NCI-H2196 (cell line): ENCODE measurements around the gene DAGLA.

Experiments used
- DNase-seq: peaks from one replicate; lab custom pipeline; 2025; ENCODE audit not compliant: unreplicated experiment; lab: John Stamatoyannopoulos, UW

Gene DAGLA

DNA sequence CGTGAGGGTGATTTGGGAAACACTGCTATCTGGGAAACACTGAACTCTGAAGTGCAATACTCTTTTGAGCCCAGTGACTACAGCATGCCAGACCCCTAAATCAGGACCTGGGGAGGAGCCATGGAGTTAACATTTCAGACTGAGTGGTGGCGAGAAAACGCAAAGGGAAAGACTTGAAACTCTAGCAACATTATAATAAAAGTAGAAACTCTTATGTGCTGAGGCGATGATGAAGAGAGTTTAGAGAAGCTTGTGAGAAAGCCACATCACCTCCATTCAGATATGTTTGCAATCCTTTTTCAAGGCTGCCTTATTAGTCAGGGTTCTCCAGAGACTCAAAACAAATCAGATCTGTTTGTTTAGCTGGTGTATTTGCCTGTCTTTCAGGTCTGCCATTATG, 114.4 kb downstream of the DAGLA start:
- no peak for DNase-seq

DNA sequence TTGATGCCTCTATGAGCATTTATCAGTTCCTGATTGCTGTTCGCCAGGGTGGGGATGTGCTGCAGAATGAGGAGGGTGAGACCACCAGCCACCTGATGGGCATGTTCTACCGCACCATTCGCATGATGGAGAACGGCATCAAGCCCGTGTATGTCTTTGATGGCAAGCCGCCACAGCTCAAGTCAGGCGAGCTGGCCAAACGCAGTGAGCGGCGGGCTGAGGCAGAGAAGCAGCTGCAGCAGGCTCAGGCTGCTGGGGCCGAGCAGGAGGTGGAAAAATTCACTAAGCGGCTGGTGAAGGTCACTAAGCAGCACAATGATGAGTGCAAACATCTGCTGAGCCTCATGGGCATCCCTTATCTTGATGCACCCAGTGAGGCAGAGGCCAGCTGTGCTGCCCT, 115.3 kb downstream of the DAGLA start:
- no peak for DNase-seq

DNA sequence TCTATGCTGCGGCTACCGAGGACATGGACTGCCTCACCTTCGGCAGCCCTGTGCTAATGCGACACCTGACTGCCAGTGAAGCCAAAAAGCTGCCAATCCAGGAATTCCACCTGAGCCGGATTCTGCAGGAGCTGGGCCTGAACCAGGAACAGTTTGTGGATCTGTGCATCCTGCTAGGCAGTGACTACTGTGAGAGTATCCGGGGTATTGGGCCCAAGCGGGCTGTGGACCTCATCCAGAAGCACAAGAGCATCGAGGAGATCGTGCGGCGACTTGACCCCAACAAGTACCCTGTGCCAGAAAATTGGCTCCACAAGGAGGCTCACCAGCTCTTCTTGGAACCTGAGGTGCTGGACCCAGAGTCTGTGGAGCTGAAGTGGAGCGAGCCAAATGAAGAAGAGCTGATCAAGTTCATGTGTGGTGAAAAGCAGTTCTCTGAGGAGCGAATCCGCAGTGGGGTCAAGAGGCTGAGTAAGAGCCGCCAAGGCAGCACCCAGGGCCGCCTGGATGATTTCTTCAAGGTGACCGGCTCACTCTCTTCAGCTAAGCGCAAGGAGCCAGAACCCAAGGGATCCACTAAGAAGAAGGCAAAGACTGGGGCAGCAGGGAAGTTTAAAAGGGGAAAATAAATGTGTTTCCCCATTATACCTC, 115.8 kb downstream of the DAGLA start:
- no peak for DNase-seq
